Peyer's patch (tissue), 4 donors: ENCODE data around the gene HES7.

Experiments
- POLR2A ChIP-seq, 2 donors: fragments of 450-650 bp; IDR thresholded peaks; one replicate each; pipeline ENCODE4 v1.5.1; 2017; ENCODE audit warnings: antibody characterized with exemption in 2 of 2, mild to moderate bottlenecking in 2 of 2, moderate library complexity in 2 of 2
- TF ChIP-seq, protein P1 (sequence below), 6 experiments: fragments of 450-650 bp in 4 of 6; fragments of 200-600 bp in 2 of 6; sonication (generic) in 1 of 6; IDR thresholded peaks; one replicate each; pipeline ENCODE4 v1.5.1; 2017 to 2019; ENCODE audit warnings: antibody characterized with exemption in 6 of 6, mild to moderate bottlenecking in 3 of 6, moderate library complexity in 1 of 6

DNA sequence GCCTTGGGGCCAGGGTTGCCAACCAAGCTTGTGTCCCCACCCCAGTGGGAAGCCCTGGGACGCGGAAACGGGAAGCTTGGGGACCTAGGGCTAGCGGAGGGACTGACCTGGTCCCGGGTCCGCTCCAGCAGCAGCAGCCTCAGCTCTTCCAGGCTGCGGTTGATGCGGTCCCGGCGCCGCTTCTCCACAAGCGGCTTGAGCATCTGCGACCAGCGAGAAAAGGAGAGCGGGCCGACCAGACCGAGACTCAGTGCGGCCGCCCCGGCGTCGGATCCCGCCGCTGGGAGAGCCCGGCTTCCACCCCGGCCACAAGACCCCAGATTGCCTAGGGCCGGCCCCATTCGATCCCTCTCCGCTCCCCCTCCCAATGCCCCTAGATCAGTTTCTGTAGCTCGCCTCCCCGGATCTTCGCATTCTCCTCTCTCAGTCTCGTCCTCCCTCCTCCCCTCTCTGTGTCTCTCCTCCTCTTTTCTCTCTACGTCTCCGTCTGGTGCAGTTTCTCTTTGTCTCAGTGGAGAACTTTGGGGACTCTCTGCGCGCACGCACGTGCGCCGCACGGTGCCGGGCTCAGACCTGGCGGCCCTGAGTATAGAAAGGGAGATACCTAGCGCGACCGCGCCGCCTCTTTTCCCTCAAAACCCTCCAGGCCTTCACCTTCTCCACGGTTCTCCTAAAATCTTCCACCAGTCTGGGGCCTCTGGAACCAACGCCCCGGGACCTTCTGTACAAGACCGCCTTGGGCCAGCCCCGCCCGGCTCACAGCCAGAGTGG is 797 bp downstream of the HES7 start:
- TF ChIP-seq, protein P1, sequence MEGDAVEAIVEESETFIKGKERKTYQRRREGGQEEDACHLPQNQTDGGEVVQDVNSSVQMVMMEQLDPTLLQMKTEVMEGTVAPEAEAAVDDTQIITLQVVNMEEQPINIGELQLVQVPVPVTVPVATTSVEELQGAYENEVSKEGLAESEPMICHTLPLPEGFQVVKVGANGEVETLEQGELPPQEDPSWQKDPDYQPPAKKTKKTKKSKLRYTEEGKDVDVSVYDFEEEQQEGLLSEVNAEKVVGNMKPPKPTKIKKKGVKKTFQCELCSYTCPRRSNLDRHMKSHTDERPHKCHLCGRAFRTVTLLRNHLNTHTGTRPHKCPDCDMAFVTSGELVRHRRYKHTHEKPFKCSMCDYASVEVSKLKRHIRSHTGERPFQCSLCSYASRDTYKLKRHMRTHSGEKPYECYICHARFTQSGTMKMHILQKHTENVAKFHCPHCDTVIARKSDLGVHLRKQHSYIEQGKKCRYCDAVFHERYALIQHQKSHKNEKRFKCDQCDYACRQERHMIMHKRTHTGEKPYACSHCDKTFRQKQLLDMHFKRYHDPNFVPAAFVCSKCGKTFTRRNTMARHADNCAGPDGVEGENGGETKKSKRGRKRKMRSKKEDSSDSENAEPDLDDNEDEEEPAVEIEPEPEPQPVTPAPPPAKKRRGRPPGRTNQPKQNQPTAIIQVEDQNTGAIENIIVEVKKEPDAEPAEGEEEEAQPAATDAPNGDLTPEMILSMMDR (IDR thresholded peaks at IDR 0.05), result no peak
- TF ChIP-seq POLR2A (IDR thresholded peaks at IDR 0.05), result no peak
